SK-N-SH treated with all-trans-retinoic acid at 6 μM for 48 hours (cell line): Measurements from ENCODE around the gene TBC1D26.
"Not testable (repeated sequence)": the region's sequence is repeated elsewhere in the genome, so short reads cannot be mapped to it uniquely, and the experiment has no call there.

Experiments used
- TCF4 ChIP-seq: fragments of 250-450 bp; sonication (Bioruptor Pico); IDR thresholded peaks from 2 replicates; pipeline ENCODE4 v1.8.0; 2021; ENCODE audit warnings: mild to moderate bottlenecking, moderate library complexity, borderline replicate concordance
- ZFP3 ChIP-seq: fragments of 250-450 bp; sonication (Bioruptor Pico); IDR thresholded peaks from 2 replicates; pipeline ENCODE4 v1.5.0; 2020; ENCODE audit warnings: mild to moderate bottlenecking, moderate library complexity
- ZNF565 ChIP-seq: fragments of 450-650 bp; formaldehyde crosslinking; conservative IDR thresholded peaks from 2 replicates; pipeline ENCODE4 v1.5.0; 2020; ENCODE audit warnings: low read depth, mild to moderate bottlenecking, moderate library complexity

DNA sequence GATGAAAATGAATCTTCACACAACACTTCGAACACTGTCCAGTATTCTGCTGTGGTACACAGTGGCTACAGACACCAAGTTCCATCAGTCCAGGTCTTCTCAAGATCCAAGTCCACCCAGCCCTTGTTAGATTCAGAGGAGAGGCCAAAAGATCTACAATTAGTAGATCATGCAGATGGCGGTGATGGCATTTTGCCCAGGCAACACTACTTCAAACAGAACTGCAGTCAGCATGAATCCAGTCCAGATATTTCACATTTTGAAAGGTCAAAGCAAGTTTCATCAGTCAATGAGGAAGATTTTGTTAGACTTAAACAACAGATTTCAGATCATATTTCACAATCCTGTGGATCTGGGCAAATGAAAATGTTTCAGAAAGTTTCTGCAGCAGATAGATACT, 52.3 kb downstream of the TBC1D26 start:
- TF ChIP-seq ZNF565, TCF4, ZFP3 (CRISPR knock-in tag): not testable (repeated sequence)
